IPS-15b (cell line): ENCODE measurements around the gene B4GALNT3.

Experiments used
- H3K27me3 ChIP-seq: one replicate; pipeline ENCODE4 v1.6.1; 2013; ENCODE audit warnings: low read length; ENCODE audit not compliant: control insufficient read depth, insufficient read depth
- H3K36me3 ChIP-seq: one replicate; pipeline ENCODE4 v1.6.1; 2013; ENCODE audit warnings: low read length; ENCODE audit not compliant: control insufficient read depth, insufficient read depth
- H3K4me1 ChIP-seq: one replicate; pipeline ENCODE4 v1.6.1; 2013; ENCODE audit warnings: mild to moderate bottlenecking, low read length; ENCODE audit not compliant: control insufficient read depth, insufficient read depth
- H3K4me3 ChIP-seq: one replicate; pipeline ENCODE4 v1.5.1; 2013; ENCODE audit warnings: low read depth, low read length
- H3K9ac ChIP-seq: one replicate; pipeline ENCODE4 v1.6.1; 2013; ENCODE audit warnings: low read depth, mild to moderate bottlenecking, low read length
- H3K9me3 ChIP-seq: one replicate; pipeline ENCODE4 v1.6.1; 2013; ENCODE audit warnings: mild to moderate bottlenecking, low read length; ENCODE audit not compliant: control insufficient read depth, insufficient read depth

The B4GALNT3 gene

DNA sequence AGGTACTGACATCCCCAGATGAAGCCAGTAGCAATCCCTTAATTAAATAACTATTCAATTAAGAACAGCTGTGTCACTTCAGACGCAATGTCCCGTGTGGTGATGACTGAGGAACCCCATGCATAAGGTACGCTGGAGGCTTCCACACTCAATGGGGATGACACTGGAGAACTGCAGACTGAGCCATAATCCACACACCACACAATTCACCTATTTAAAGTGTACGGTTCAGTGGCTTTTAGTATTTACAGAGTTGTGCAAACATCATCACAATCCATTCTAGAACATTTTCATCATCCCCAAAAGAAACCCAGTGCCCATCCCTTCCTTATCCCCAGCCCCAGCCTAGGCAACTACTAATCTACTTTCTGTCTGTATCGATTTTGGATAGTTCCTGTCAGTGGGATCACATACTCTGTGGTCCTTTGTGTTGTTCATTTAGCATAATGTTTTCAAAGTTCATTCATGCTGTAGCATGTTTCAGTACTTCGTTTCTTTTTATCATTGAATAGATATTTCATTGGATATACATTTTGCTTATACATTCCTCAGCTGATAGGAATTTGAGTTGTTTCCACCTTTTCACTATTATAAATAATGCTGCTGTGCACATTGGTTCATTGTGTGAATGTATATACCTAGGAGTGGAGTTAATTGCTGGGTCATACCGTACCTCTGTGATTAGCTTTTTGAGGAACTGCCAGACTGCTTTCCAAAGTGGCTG lies 142.4 kb downstream of the B4GALNT3 start:
- Histone ChIP-seq H3K36me3 (no peaks in the 10 kb centered on the region), H3K27me3 (no peaks in the 10 kb centered on the region), H3K9ac (no peak overlapping the region), H3K9me3 (no peaks in the 10 kb centered on the region), H3K4me1 (peaks cover 2% of the 10 kb centered on the region), H3K4me3 (no peak overlapping the region)

DNA sequence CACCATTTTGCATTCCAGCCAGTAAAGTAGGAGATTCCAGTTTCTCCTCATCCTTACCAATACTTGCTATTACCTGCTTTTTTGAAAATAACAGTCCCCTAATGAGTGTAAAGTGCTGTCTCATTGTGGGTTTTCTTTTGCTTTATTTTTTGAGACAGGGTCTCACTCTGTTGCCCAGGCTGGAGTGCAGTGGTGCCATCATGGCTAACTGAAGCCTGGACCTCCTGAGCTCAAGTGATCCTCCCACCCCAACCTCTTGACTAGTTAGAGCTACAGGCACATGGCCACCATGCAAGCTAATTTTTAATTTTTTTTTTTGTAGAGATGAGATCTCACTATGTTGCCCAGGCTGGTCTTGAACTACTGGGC lies 142.9 kb downstream of the B4GALNT3 start:
- H3K9me3 ChIP-seq, result no peaks in the 10 kb centered on the region
- H3K27me3 ChIP-seq, result no peaks in the 10 kb centered on the region
- H3K4me3 ChIP-seq, result no peak overlapping the region
- H3K4me1 ChIP-seq, result peaks cover 2% of the 10 kb centered on the region
- H3K9ac ChIP-seq, result no peak overlapping the region
- H3K36me3 ChIP-seq, result no peaks in the 10 kb centered on the region

DNA sequence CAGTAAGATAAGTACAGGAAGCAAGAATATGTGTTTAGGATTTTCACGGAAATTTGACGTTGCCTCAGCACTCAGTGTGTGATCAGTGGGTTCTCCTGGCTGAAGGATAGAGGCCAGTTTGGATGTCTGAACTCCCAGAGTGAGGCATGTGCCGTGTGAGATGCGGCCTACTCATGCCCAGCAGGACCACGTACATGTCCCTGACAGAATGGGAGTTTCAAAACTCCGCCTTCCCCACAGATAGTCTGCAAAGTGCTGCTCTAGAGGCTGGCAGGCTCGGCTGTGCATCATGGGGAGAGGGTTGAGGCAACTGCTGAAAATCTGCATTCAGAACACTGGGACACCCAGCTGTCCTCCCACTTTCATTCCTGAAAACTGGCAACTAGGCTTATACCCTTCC lies 145.2 kb downstream of the B4GALNT3 start:
- no peak overlapping the region for H3K9ac ChIP-seq
- no peak overlapping the region for H3K4me3 ChIP-seq
- H3K9me3 ChIP-seq, result no peaks in the 10 kb centered on the region
- no peaks in the 10 kb centered on the region for H3K27me3 ChIP-seq
- H3K36me3 ChIP-seq, result no peaks in the 10 kb centered on the region
- H3K4me1 ChIP-seq, result no peaks in the 10 kb centered on the region

- no peaks in the 10 kb centered on the region for H3K4me1 ChIP-seq
Measured at GRCh38 chr12:607541-608001, 147.8 kb downstream of the B4GALNT3 start.

GRCh38 chr12:608413-608812 lies 148.7 kb downstream of the B4GALNT3 start:
- no peaks in the 10 kb centered on the region for H3K9me3 ChIP-seq
- H3K4me1 ChIP-seq, result no peaks in the 10 kb centered on the region

More at GRCh38 chr12:607541-608001, 147.8 kb downstream of the B4GALNT3 start:
- H3K27me3 ChIP-seq, result no peaks in the 10 kb centered on the region
- no peaks in the 10 kb centered on the region for H3K9me3 ChIP-seq
- H3K9ac ChIP-seq, result no peak overlapping the region
- no peaks in the 10 kb centered on the region for H3K36me3 ChIP-seq
- H3K4me3 ChIP-seq, result no peak overlapping the region

GRCh38 chr12:608921-609320 lies 149.2 kb downstream of the B4GALNT3 start:
- Histone ChIP-seq H3K4me3 (no peak overlapping the region), H3K9ac (no peak overlapping the region), H3K27me3 (no peaks in the 10 kb centered on the region), H3K9me3 (no peaks in the 10 kb centered on the region), H3K36me3 (no peaks in the 10 kb centered on the region), H3K4me1 (no peaks in the 10 kb centered on the region)

More at GRCh38 chr12:608413-608812, 148.7 kb downstream of the B4GALNT3 start:
- no peak overlapping the region for H3K9ac ChIP-seq
- no peaks in the 10 kb centered on the region for H3K36me3 ChIP-seq
- no peak overlapping the region for H3K4me3 ChIP-seq
- H3K27me3 ChIP-seq, result no peaks in the 10 kb centered on the region

- H3K36me3 ChIP-seq, result no peaks in the 10 kb centered on the region
- no peaks in the 10 kb centered on the region for H3K9me3 ChIP-seq
- no peaks in the 10 kb centered on the region for H3K4me1 ChIP-seq
- H3K27me3 ChIP-seq, result no peaks in the 10 kb centered on the region
- no peak overlapping the region for H3K9ac ChIP-seq
- no peak overlapping the region for H3K4me3 ChIP-seq
Measured at GRCh38 chr12:611721-612120, 152.0 kb downstream of the B4GALNT3 start.

GRCh38 chr12:612293-612692 lies 152.6 kb downstream of the B4GALNT3 start:
- Histone ChIP-seq H3K9me3 (no peaks in the 10 kb centered on the region), H3K4me3 (no peak overlapping the region), H3K9ac (no peak overlapping the region), H3K4me1 (no peaks in the 10 kb centered on the region), H3K36me3 (no peaks in the 10 kb centered on the region), H3K27me3 (no peaks in the 10 kb centered on the region)

- Histone ChIP-seq H3K9me3 (no peaks in the 10 kb centered on the region), H3K36me3 (no peaks in the 10 kb centered on the region), H3K4me1 (no peaks in the 10 kb centered on the region), H3K27me3 (no peaks in the 10 kb centered on the region), H3K4me3 (no peak overlapping the region), H3K9ac (no peak overlapping the region)
Measured at GRCh38 chr12:612886-613285, 153.1 kb downstream of the B4GALNT3 start.
